Activated naive CD4-positive, alpha-beta T cell treated with anti-CD3 and anti-CD28 coated beads for 36 hours (primary cell): ENCODE results near the gene UNC5B. TPM values are rescaled to one million over a fixed set of nuclear protein-coding genes. Genes with fewer than 3 reads are reported as not detected.
A peak's percentile ranks its signal among the peaks of the same experiment; 100 is the strongest.

Experiments used
- CTCF ChIA-PET: fragments of 350-600 bp; sonication (Branson Sonifier 250); formaldehyde crosslinking; loops from one replicate; lab custom pipeline; 2021; ENCODE audit warnings: antibody characterized with exemption; lab: Charles Lee
- DNase-seq: peaks from one replicate; pipeline ENCODE4 v3.0.0-alpha.2; 2020
- H3K27ac Mint-ChIP-seq: one replicate; pipeline ENCODE4 v1.8.0; 2021; ENCODE audit warnings: mild to moderate bottlenecking, mixed read lengths
- H3K27me3 Mint-ChIP-seq: one replicate; pipeline ENCODE4 v1.8.0; 2021; ENCODE audit warnings: low read depth, mixed read lengths
- H3K36me3 Mint-ChIP-seq: one replicate; pipeline ENCODE4 v1.8.0; 2021; ENCODE audit warnings: low read depth, mixed read lengths
- H3K4me1 Mint-ChIP-seq: one replicate; pipeline ENCODE4 v1.8.0; 2021; ENCODE audit warnings: low read depth, mixed read lengths
- H3K4me3 Mint-ChIP-seq: one replicate; pipeline ENCODE4 v1.8.0; 2021; ENCODE audit warnings: mild to moderate bottlenecking, moderate library complexity, mixed read lengths
- H3K9me3 Mint-ChIP-seq: one replicate; pipeline ENCODE4 v1.8.0; 2021; ENCODE audit warnings: mixed read lengths
- intact Hi-C: fragments of 100-400 bp; cut with micrococcal nuclease; formaldehyde crosslinking; loops from one replicate; pipeline ENCODE4 v1.15.1; 2023
- total RNA-seq, 2 experiments: library from RNA; stranded (reverse); gene quantifications; one replicate each; pipeline ENCODE4 v1.2.3, GENCODE V29; 2021

UNC5B gene
- total RNA-seq = under 1 TPM; 0.05 TPM

- Mint-ChIP-seq H3K9me3 (no peaks in the 10 kb centered on the region), H3K4me3 (peak within 1 kb of the TSS; percentile 46), H3K36me3 (no peaks in the 10 kb centered on the region), H3K27me3 (peaks cover 60% of the 10 kb centered on the region), H3K27ac (no peak within 1 kb of the TSS), H3K4me1 (peaks cover 10% of the 10 kb centered on the region)
- DNase-seq = peak; percentile 45
- CTCF ChIA-PET = interaction anchor here (0.6 kb wide), 1 partner anchor 70 kb away, joined by 3 read pairs; no protein-coding TSS in a partner anchor
- intact Hi-C loops = loop anchor here (10.0 kb wide), 1 partner anchor 1638 kb away; the partner anchor contains the start of gene NEUROG3
Measured at GRCh38 chr10:71212318-71213126, at the start of gene UNC5B. UNC5B (plus strand) TSS chr10:71212570; CDS start chr10:71212986, 416 bp downstream.

- intact Hi-C loops = no loop called here
- Mint-ChIP-seq H3K27ac (no peak overlapping the region), H3K27me3 (no peaks in the 10 kb centered on the region), H3K36me3 (no peaks in the 10 kb centered on the region), H3K9me3 (no peaks in the 10 kb centered on the region), H3K4me1 (no peaks in the 10 kb centered on the region), H3K4me3 (no peak overlapping the region)
- CTCF ChIA-PET = no interaction called here
- DNase-seq = no peak
Measured at GRCh38 chr10:71173466-71173865, 38.9 kb upstream of the UNC5B start.

GRCh38 chr10:71176661-71177060 is 35.7 kb upstream of the UNC5B start:
- CTCF ChIA-PET = interaction anchor here (0.7 kb wide), 1 partner anchor 10 kb away, joined by 4 read pairs; no protein-coding TSS in a partner anchor
- H3K27me3 Mint-ChIP-seq = no peaks in the 10 kb centered on the region
- no peak for DNase-seq
- H3K4me3 Mint-ChIP-seq = no peak overlapping the region
- no peaks in the 10 kb centered on the region for H3K36me3 Mint-ChIP-seq
- intact Hi-C loops = no loop called here
- no peaks in the 10 kb centered on the region for H3K9me3 Mint-ChIP-seq
- no peaks in the 10 kb centered on the region for H3K4me1 Mint-ChIP-seq
- H3K27ac Mint-ChIP-seq = no peak overlapping the region

GRCh38 chr10:71177651-71178199 is 34.6 kb upstream of the UNC5B start:
- H3K9me3 Mint-ChIP-seq = no peaks in the 10 kb centered on the region
- no peak for DNase-seq
- no peaks in the 10 kb centered on the region for H3K4me1 Mint-ChIP-seq
- no peak overlapping the region for H3K27ac Mint-ChIP-seq
- intact Hi-C loops = no loop called here
- H3K36me3 Mint-ChIP-seq = no peaks in the 10 kb centered on the region
- no peak overlapping the region for H3K4me3 Mint-ChIP-seq
- H3K27me3 Mint-ChIP-seq = no peaks in the 10 kb centered on the region
- CTCF ChIA-PET = no interaction called here

- CTCF ChIA-PET = interaction anchor here (0.6 to 1.5 kb wide), 2 partner anchors 30 to 197 kb away, joined by 3 read pairs; no protein-coding TSS in a partner anchor
Measured at GRCh38 chr10:71178880-71179279, 33.5 kb upstream of the UNC5B start.

GRCh38 chr10:71179382-71179781 is 33.0 kb upstream of the UNC5B start:
- Mint-ChIP-seq H3K36me3 (no peaks in the 10 kb centered on the region), H3K4me3 (no peak overlapping the region), H3K27ac (no peak overlapping the region), H3K9me3 (no peaks in the 10 kb centered on the region), H3K27me3 (no peaks in the 10 kb centered on the region), H3K4me1 (no peaks in the 10 kb centered on the region)
- CTCF ChIA-PET = interaction anchor here (0.6 to 1.5 kb wide), 2 partner anchors 30 to 197 kb away, joined by 3 read pairs; no protein-coding TSS in a partner anchor
- no peak for DNase-seq
- intact Hi-C loops = no loop called here

More at GRCh38 chr10:71178880-71179279, 33.5 kb upstream of the UNC5B start:
- no peaks in the 10 kb centered on the region for H3K36me3 Mint-ChIP-seq
- intact Hi-C loops = no loop called here
- no peak for DNase-seq
- no peaks in the 10 kb centered on the region for H3K9me3 Mint-ChIP-seq
- H3K4me3 Mint-ChIP-seq = no peak overlapping the region
- no peak overlapping the region for H3K27ac Mint-ChIP-seq
- no peaks in the 10 kb centered on the region for H3K4me1 Mint-ChIP-seq
- no peaks in the 10 kb centered on the region for H3K27me3 Mint-ChIP-seq

- CTCF ChIA-PET = interaction anchor here (0.6 to 0.7 kb wide), 2 partner anchors 201 to 516 kb away, joined by 3 to 5 read pairs; no protein-coding TSS in a partner anchor
- no peaks in the 10 kb centered on the region for H3K4me1 Mint-ChIP-seq
Measured at GRCh38 chr10:71184421-71184820, 27.9 kb upstream of the UNC5B start.

GRCh38 chr10:71185209-71185608 is 27.2 kb upstream of the UNC5B start:
- Mint-ChIP-seq H3K27ac (no peak overlapping the region), H3K4me3 (no peak overlapping the region), H3K27me3 (no peaks in the 10 kb centered on the region), H3K4me1 (no peaks in the 10 kb centered on the region), H3K9me3 (no peaks in the 10 kb centered on the region), H3K36me3 (no peaks in the 10 kb centered on the region)
- intact Hi-C loops = no loop called here
- no peak for DNase-seq
- CTCF ChIA-PET = interaction anchor here (0.7 kb wide), 1 partner anchor 515 kb away, joined by 3 read pairs; no protein-coding TSS in a partner anchor

More at GRCh38 chr10:71184421-71184820, 27.9 kb upstream of the UNC5B start:
- intact Hi-C loops = no loop called here
- H3K36me3 Mint-ChIP-seq = no peaks in the 10 kb centered on the region
- H3K27ac Mint-ChIP-seq = no peak overlapping the region
- no peak for DNase-seq
- H3K4me3 Mint-ChIP-seq = no peak overlapping the region
- H3K27me3 Mint-ChIP-seq = no peaks in the 10 kb centered on the region
- no peaks in the 10 kb centered on the region for H3K9me3 Mint-ChIP-seq

- Mint-ChIP-seq H3K9me3 (no peaks in the 10 kb centered on the region), H3K4me3 (no peak overlapping the region), H3K27ac (no peak overlapping the region), H3K4me1 (no peaks in the 10 kb centered on the region), H3K27me3 (no peaks in the 10 kb centered on the region), H3K36me3 (no peaks in the 10 kb centered on the region)
- intact Hi-C loops = no loop called here
- CTCF ChIA-PET = no interaction called here
- DNase-seq = no peak
Measured at GRCh38 chr10:71187197-71187596, 25.2 kb upstream of the UNC5B start.

- CTCF ChIA-PET = no interaction called here
- H3K27ac Mint-ChIP-seq = no peak overlapping the region
Measured at GRCh38 chr10:71187600-71187999, 24.8 kb upstream of the UNC5B start.

GRCh38 chr10:71188201-71188600 is 24.2 kb upstream of the UNC5B start:
- H3K27ac Mint-ChIP-seq = no peak overlapping the region
- H3K4me1 Mint-ChIP-seq = no peaks in the 10 kb centered on the region
- CTCF ChIA-PET = no interaction called here
- no peak overlapping the region for H3K4me3 Mint-ChIP-seq
- no peak for DNase-seq
- intact Hi-C loops = no loop called here
- H3K9me3 Mint-ChIP-seq = no peaks in the 10 kb centered on the region
- H3K27me3 Mint-ChIP-seq = no peaks in the 10 kb centered on the region
- no peaks in the 10 kb centered on the region for H3K36me3 Mint-ChIP-seq

More at GRCh38 chr10:71187600-71187999, 24.8 kb upstream of the UNC5B start:
- no peaks in the 10 kb centered on the region for H3K9me3 Mint-ChIP-seq
- H3K4me1 Mint-ChIP-seq = no peaks in the 10 kb centered on the region
- no peaks in the 10 kb centered on the region for H3K36me3 Mint-ChIP-seq
- intact Hi-C loops = no loop called here
- H3K27me3 Mint-ChIP-seq = no peaks in the 10 kb centered on the region
- H3K4me3 Mint-ChIP-seq = no peak overlapping the region
- DNase-seq = no peak

GRCh38 chr10:71191019-71191418 is 21.4 kb upstream of the UNC5B start:
- CTCF ChIA-PET = no interaction called here

More at GRCh38 chr10:71191019-71191418, 21.4 kb upstream of the UNC5B start:
- Mint-ChIP-seq H3K4me1 (no peaks in the 10 kb centered on the region), H3K9me3 (no peaks in the 10 kb centered on the region), H3K4me3 (no peak overlapping the region), H3K27me3 (no peaks in the 10 kb centered on the region), H3K36me3 (no peaks in the 10 kb centered on the region), H3K27ac (no peak overlapping the region)
- intact Hi-C loops = no loop called here
- no peak for DNase-seq
